Activated CD4-positive, alpha-beta T cell treated with anti-CD3 and anti-CD28 coated beads for 36 hours (primary cell): Measurements from ENCODE around the gene SEC61A2. TPM values are rescaled to one million over a fixed set of nuclear protein-coding genes. Genes with fewer than 3 reads are reported as not detected.

ENCODE experiments used
- ATAC-seq: fragments of 200-7000 bp; cut with Tn5 transposase; one replicate; pipeline ENCODE4 v1.10.0; 2021; ENCODE audit warnings: mild to moderate bottlenecking, moderate library complexity
- CTCF ChIA-PET: fragments of 350-600 bp; sonication (Branson Sonifier 250); formaldehyde crosslinking; loops from one replicate; lab custom pipeline; 2021; ENCODE audit warnings: antibody characterized with exemption; lab: Charles Lee
- POLR2A ChIA-PET: fragments of 350-600 bp; sonication (Branson Sonifier 250); formaldehyde crosslinking; loops from one replicate; lab custom pipeline; 2021; ENCODE audit warnings: antibody characterized with exemption, inconsistent platforms; lab: Charles Lee
- DNase-seq: peaks from one replicate; pipeline ENCODE4 v3.0.0-alpha.2; 2020
- H3K27ac Mint-ChIP-seq: one replicate; pipeline ENCODE4 v1.8.0; 2021; ENCODE audit warnings: mixed read lengths
- H3K27me3 Mint-ChIP-seq: one replicate; pipeline ENCODE4 v1.8.0; 2021; ENCODE audit warnings: mixed read lengths
- H3K36me3 Mint-ChIP-seq: one replicate; pipeline ENCODE4 v1.8.0; 2021; ENCODE audit warnings: low read depth, mixed read lengths
- H3K4me1 Mint-ChIP-seq: one replicate; pipeline ENCODE4 v1.8.0; 2021; ENCODE audit warnings: mixed read lengths
- H3K4me3 Mint-ChIP-seq: one replicate; pipeline ENCODE4 v1.8.0; 2021; ENCODE audit warnings: mild to moderate bottlenecking, moderate library complexity, mixed read lengths
- H3K9me3 Mint-ChIP-seq: one replicate; pipeline ENCODE4 v1.8.0; 2021; ENCODE audit warnings: low read depth, mixed read lengths
- intact Hi-C, 2 experiments: fragments of 100-400 bp; cut with DNase I in 1 of 2; cut with micrococcal nuclease in 1 of 2; formaldehyde crosslinking; loops; one replicate each; pipeline versions ENCODE4 v1.14.2 to v1.15.1; 2022 to 2024; cut with DNase I, micrococcal nuclease
- total RNA-seq, 2 experiments: library from RNA; stranded (reverse); gene quantifications; one replicate each; pipeline ENCODE4 v1.2.3, GENCODE V29; 2021

Gene SEC61A2
- total RNA-seq, 2 experiments from 2014 or later, result 11.3 to 12.0 TPM

DNA sequence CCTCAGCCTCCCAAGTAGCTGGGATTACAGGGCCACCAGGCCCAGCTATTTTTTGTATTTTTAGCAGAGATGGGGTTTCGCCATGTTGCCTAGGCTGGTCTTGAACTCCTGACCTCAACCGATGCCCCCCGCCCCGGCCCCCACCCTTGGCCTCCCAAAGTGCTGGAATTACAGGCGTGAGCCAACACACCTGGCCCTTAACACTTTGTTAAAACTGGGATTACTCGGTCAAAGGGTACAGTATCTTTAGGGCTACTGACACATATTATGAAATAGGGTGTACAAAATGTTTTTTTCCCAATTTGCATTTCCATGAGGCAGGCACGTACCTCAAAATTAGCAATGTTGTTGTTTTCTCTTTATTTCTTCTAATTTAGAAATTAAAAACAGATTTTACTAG lies 54.7 kb downstream of the SEC61A2 start:
- no peaks in the 10 kb centered on the region for H3K9me3 Mint-ChIP-seq
- no peak overlapping the region for H3K27ac Mint-ChIP-seq
- ATAC-seq (no peak), DNase-seq (no peak)
- no peaks in the 10 kb centered on the region for H3K27me3 Mint-ChIP-seq
- POLR2A ChIA-PET, result no interaction called here
- CTCF ChIA-PET, result interaction anchor here (1.5 kb wide), 1 partner anchor 9 kb away, joined by 3 read pairs; no protein-coding TSS in a partner anchor
- H3K36me3 Mint-ChIP-seq, result peaks cover 42% of the 10 kb centered on the region
- intact Hi-C loops, result loop anchor here in 1 of 2 experiments (5.0 kb wide), 1 partner anchor 62 kb away; no protein-coding TSS in a partner anchor
- H3K4me1 Mint-ChIP-seq, result peaks cover 48% of the 10 kb centered on the region
- H3K4me3 Mint-ChIP-seq, result no peak overlapping the region

DNA sequence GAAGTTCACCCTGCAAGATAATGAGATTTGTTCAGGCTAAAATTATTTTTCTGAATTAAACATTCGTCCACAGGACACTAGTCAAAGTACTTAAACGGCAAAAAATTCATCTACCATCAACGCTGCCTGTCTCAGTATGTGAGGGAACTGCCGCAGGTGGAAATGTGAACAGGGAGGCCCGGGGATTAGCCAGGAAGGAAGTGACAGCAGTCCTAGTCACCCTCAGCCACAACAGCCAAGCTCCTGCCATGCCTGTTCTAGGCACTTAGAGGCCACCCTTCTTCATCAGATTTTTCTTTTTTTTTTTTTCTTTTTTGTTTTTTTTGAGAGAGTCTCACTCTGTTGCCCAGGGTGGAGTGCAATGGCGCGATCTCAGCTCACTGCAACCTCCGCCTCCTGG lies 56.8 kb downstream of the SEC61A2 start:
- Mint-ChIP-seq H3K27me3 (no peaks in the 10 kb centered on the region), H3K4me3 (peak overlapping the region; percentile 48), H3K27ac (peak overlapping the region; percentile 78), H3K4me1 (peaks cover 43% of the 10 kb centered on the region), H3K9me3 (no peaks in the 10 kb centered on the region), H3K36me3 (peaks cover 48% of the 10 kb centered on the region)
- POLR2A ChIA-PET, result no interaction called here
- ATAC-seq, result peak; percentile 67
- intact Hi-C loops, result no loop called here
- DNase-seq, result peak; percentile 53
- CTCF ChIA-PET, result no interaction called here

DNA sequence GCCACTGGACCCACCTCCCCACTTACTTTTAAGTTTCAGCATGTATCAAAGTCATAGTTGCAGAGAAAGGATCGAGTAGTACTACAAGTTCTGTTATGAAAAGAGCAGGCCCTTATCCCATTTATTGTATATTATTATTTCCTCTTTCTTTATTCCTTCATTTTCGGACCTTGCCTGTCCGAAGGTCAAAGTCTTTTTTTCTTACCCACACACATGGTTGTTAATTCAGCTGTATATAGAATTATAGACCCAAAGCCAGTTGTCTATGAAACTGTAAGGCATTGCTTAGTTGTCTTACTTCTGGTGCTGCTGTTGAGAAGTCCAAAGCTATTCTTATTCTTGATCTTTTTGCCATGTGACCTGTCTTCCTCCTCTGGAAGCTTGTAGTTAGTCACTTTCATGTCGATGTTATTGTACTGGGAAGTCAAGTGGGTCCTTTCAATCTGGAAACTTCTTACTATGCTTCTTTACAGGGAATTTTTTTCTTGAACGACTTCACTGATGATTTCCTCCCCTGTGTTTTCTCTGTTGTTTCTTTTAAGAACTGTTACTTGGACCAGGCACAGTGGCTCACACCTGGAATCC lies 57.9 kb downstream of the SEC61A2 start:
- Mint-ChIP-seq H3K27me3 (no peaks in the 10 kb centered on the region), H3K4me1 (peaks cover 47% of the 10 kb centered on the region), H3K36me3 (peaks cover 49% of the 10 kb centered on the region), H3K9me3 (no peaks in the 10 kb centered on the region), H3K27ac (peak overlapping the region; percentile 78), H3K4me3 (no peak overlapping the region)
- ChIA-PET POLR2A (interaction anchor here (1.1 kb wide), 1 partner anchor 8 kb away, joined by 4 read pairs; the partner anchor contains the start of genes CDC123 and NUDT5), CTCF (interaction anchor here (0.6 to 1.1 kb wide), 2 partner anchors 9 to 16 kb away, joined by 3 to 5 read pairs; partner anchors contain the start of genes CDC123 and NUDT5)
- DNase-seq, result no peak
- intact Hi-C loops, result no loop called here
- ATAC-seq, result no peak

DNA sequence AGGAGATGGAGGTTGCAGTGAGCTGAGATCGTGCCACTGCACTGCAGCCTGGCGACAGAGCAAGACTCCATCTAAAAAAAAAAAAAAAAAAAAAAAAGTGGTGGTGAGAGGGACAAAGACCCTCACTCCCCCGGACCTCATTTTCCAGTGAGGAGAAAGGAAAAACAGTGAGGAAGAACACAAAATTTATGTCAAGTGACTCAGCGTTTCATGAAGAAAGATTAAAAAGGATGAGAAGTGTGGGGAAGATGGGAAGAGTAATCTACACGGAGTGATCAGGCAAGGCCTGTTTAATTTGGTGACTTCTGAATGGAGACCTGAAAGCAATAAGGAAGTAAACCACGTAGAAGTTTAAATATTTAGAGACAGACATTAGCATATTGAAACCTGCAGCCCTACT lies 59.2 kb downstream of the SEC61A2 start:
- ChIA-PET CTCF (no interaction called here), POLR2A (no interaction called here)
- intact Hi-C loops, result no loop called here
- ATAC-seq (no peak), DNase-seq (no peak)
- H3K9me3 Mint-ChIP-seq, result no peaks in the 10 kb centered on the region
- peaks cover 51% of the 10 kb centered on the region for H3K4me1 Mint-ChIP-seq
- H3K27me3 Mint-ChIP-seq, result no peaks in the 10 kb centered on the region
- H3K36me3 Mint-ChIP-seq, result peaks cover 48% of the 10 kb centered on the region
- H3K4me3 Mint-ChIP-seq, result no peak overlapping the region
- H3K27ac Mint-ChIP-seq, result no peak overlapping the region

DNA sequence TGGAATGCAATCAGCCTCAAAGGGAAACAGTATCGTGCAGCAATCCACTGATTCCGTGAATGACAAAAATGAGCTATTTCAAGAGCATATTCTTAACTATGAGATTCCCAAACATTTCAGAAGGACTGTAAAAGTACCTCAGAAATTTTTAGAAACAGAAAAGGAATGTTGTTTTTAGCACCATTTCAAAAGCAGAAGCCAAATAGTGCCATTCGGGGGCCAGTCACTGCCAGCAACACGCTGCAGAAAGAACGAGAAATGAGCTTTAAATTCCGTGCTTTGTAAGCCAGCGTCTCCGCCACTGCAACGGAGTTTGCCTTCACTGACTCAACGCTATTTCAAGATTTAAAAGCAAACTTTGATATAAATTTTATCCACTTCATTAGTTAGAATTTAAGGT lies 59.9 kb downstream of the SEC61A2 start:
- no peak for DNase-seq
- Mint-ChIP-seq H3K27me3 (no peaks in the 10 kb centered on the region), H3K4me3 (no peak overlapping the region), H3K4me1 (peaks cover 57% of the 10 kb centered on the region), H3K36me3 (peaks cover 51% of the 10 kb centered on the region), H3K9me3 (no peaks in the 10 kb centered on the region), H3K27ac (no peak overlapping the region)
- intact Hi-C loops, result no loop called here
- no peak for ATAC-seq
- ChIA-PET CTCF (interaction anchor here (0.6 kb wide), 1 partner anchor 158 kb away, joined by 3 read pairs; no protein-coding TSS in a partner anchor), POLR2A (no interaction called here)

DNA sequence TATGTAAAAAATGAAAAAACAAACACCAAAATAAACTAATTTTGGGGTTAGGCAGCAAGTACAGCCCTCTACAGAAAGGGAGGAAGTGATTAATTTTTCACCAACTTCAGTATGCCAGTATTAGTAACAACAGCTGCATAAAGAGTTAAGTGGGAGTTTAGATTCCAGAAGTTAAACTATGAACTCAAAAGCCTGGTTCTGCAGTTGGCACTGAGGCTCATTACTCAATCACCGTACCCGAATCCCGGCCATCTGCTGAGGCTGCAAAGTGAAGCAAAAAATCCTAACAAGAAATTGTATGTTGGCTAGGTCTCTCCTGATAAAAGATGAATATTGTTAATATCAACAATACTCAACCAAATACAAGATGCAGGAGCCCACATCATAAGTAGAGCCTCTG lies 62.2 kb downstream of the SEC61A2 start:
- POLR2A ChIA-PET, result interaction anchor here (0.6 to 1.2 kb wide), 3 partner anchors 12 to 116 kb away, joined by 3 to 4 read pairs (median 4); no protein-coding TSS in a partner anchor
- Mint-ChIP-seq H3K27ac (peak overlapping the region; percentile 38), H3K4me1 (peaks cover 49% of the 10 kb centered on the region), H3K36me3 (peaks cover 44% of the 10 kb centered on the region), H3K27me3 (no peaks in the 10 kb centered on the region), H3K9me3 (no peaks in the 10 kb centered on the region), H3K4me3 (no peak overlapping the region)
- CTCF ChIA-PET, result no interaction called here
- ATAC-seq (no peak), DNase-seq (no peak)
- intact Hi-C loops, result no loop called here

DNA sequence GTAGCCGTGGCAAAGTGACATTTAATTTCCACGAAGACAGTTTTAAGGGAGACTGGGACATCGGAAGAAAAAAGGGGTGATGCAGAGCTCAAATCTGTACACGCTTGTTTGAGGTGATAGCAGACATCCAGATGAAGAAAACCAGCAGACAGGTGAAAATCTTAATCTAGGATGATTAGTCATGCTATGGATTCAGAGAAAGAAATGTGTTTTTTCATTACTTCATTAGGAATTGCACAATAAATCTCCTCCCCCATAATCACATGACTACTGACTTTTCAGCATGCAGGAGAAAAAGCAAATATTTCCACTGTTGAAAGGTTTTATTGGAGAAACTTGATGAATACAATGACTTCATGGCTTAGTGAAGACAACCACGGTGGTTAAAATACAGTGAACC lies 63.7 kb downstream of the SEC61A2 start:
- intact Hi-C loops, result no loop called here
- H3K4me3 Mint-ChIP-seq, result no peak overlapping the region

DNA sequence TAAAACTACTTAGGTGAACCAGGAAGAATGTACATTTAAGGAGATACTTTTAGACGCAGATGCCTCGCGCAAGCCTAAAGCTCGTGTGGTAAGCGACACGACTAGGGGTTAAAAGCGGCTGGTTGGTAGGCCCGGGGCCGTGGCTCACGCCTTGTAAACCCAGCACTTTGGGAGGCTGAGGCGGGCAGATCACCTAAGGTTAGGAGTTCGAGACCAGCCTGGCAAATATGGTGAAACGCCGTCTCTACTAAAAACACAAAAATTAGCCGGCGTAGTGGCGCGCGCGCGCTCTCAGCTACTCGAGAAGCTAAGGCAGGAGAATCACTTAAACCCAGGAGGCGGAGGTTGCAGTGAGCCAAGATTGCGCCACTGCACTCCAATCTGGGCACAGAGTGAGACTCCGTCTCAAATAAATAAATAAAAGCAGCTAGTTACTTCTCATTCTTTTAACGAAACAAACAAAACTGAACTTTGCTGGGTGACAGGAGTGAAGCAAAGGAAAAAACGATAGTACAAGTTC lies 65.3 kb downstream of the SEC61A2 start:
- peak; percentile 66 for DNase-seq
- no peak for ATAC-seq
- Mint-ChIP-seq H3K9me3 (no peaks in the 10 kb centered on the region), H3K27me3 (no peaks in the 10 kb centered on the region), H3K4me3 (peak overlapping the region; percentile 96), H3K27ac (peak overlapping the region; percentile 97), H3K36me3 (peaks cover 46% of the 10 kb centered on the region), H3K4me1 (peaks cover 50% of the 10 kb centered on the region)
- ChIA-PET CTCF (interaction anchor here (0.7 to 5.2 kb wide), 4 partner anchors 14 to 406 kb away, joined by 3 to 38 read pairs (median 4); no protein-coding TSS in a partner anchor), POLR2A (interaction anchor here (0.6 kb wide), 1 partner anchor 517 kb away, joined by 4 read pairs; no protein-coding TSS in a partner anchor)
- intact Hi-C loops, result loop anchor here (1.0 to 5.0 kb wide), 10 partner anchors 66 to 1392 kb away; partner anchors contain the start of genes SEC61A2 (in 2 of the 2), UPF2 (in 2 of the 2), CAMK1D (in 1 of the 2) and DHTKD1 (in 1 of the 2)

More for the DNA sequence above, 63.7 kb downstream of the SEC61A2 start:
- H3K4me1 Mint-ChIP-seq, result peaks cover 41% of the 10 kb centered on the region
- peaks cover 39% of the 10 kb centered on the region for H3K36me3 Mint-ChIP-seq
- ATAC-seq (no peak), DNase-seq (no peak)
- H3K9me3 Mint-ChIP-seq, result no peaks in the 10 kb centered on the region
- ChIA-PET CTCF (interaction anchor here (0.6 to 1.2 kb wide), 3 partner anchors 9 to 168 kb away, joined by 3 read pairs; no protein-coding TSS in a partner anchor), POLR2A (interaction anchor here (0.7 to 0.8 kb wide), 2 partner anchors 66 to 372 kb away, joined by 3 to 5 read pairs; no protein-coding TSS in a partner anchor)
- H3K27me3 Mint-ChIP-seq, result no peaks in the 10 kb centered on the region
- no peak overlapping the region for H3K27ac Mint-ChIP-seq

DNA sequence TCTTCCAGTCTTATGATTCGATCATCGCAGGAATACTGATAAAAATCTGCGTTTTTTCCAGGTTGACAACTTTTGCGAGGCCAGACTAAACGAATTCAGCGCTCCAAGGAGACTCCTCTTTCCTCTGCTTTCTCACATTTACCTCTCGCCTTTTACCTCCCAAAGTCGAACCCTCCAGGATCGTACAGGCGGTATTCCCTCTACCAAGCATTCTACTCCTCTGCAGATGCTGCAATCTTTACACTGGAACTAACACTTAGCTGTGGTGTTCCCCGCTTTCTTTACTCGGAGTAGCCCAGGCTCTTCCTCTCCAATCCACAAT lies 65.8 kb downstream of the SEC61A2 start:
- Mint-ChIP-seq H3K27me3 (no peaks in the 10 kb centered on the region), H3K9me3 (no peaks in the 10 kb centered on the region), H3K4me1 (peaks cover 46% of the 10 kb centered on the region), H3K4me3 (peak overlapping the region; percentile 96), H3K27ac (peak overlapping the region; percentile 97), H3K36me3 (peaks cover 45% of the 10 kb centered on the region)
- intact Hi-C loops, result loop anchor here (1.0 to 5.0 kb wide), 10 partner anchors 66 to 1392 kb away; partner anchors contain the start of genes SEC61A2 (in 2 of the 2), UPF2 (in 2 of the 2), CAMK1D (in 1 of the 2) and DHTKD1 (in 1 of the 2)
- ATAC-seq, result peak; percentile 2
- POLR2A ChIA-PET, result interaction anchor here (0.6 to 1.3 kb wide), 7 partner anchors 8 to 453 kb away, joined by 3 to 12 read pairs (median 4); partner anchors contain the start of gene UPF2
- CTCF ChIA-PET, result interaction anchor here (0.7 to 5.2 kb wide), 7 partner anchors 15 to 454 kb away, joined by 3 to 38 read pairs (median 3); partner anchors contain the start of gene UPF2
- no peak for DNase-seq

DNA sequence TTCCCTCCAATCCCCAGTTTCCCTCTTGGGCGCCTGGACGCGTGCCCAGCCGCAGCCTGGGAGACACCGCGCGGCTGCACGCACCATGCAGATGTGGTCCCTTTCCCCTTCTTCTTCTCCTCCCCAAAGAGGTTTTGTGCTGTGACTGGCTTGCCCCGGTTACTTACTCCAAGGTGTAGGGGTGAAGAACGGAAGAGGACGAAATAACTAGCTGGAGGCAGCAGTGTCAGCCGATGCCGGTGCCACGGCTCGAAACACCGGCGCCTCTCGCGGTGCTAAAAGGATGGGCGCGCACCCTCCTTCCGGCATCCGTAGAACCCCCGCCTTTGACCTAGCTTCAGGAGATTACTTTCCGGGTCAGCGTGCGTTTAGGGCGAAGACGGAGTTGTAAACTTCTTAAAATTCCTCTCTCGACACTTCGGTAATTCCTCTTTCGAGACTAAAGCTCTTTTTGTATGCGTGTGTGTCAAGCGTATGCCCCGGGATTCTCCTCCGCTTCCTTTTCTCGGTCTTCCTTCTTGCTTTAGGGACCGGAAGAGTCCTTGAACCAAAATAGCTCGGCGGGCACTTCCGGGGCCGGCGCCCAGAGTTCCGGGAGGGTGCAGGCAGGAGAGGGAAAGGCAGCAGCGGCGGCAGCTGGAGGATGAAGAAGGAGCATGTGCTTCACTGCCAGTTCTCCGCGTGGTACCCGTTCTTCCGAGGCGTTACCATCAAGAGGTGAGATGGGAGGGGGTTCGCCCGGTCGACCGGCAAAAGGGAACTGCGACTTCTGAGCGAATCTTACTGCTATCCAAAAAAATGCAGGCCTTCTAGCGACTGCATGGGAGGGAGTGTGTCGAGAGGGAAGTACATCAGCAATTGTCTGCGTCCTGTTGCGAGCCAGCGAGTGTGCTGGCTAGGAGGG lies 66.4 kb downstream of the SEC61A2 start, which contains the start of the genes CDC123 and NUDT5:
TSS of gene CDC123 (plus strand) at position 586 of the 904 bp plus-strand sequence. CDS start at position 644, 58 bp downstream.
TSS of gene NUDT5 (minus strand) at position 289 of the 904 bp plus-strand sequence. CDS start 9,600 bp downstream, outside the sequence.
- peak within 1 kb of the TSS; percentile 96 for H3K4me3 Mint-ChIP-seq
- H3K27ac Mint-ChIP-seq, result peak within 1 kb of the TSS; percentile 97
- no peaks in the 10 kb centered on the region for H3K27me3 Mint-ChIP-seq
- H3K9me3 Mint-ChIP-seq, result no peaks in the 10 kb centered on the region
- DNase-seq (peak; percentile 94), ATAC-seq (peak; percentile 94)
- peaks cover 42% of the 10 kb centered on the region for H3K4me1 Mint-ChIP-seq
- peaks cover 47% of the 10 kb centered on the region for H3K36me3 Mint-ChIP-seq
- intact Hi-C loops, result loop anchor here (1.0 to 5.0 kb wide), 12 partner anchors 15 to 1391 kb away; partner anchors contain the start of genes DHTKD1 (in 2 of the 2), SEC61A2 (in 2 of the 2), UPF2 (in 2 of the 2) and CAMK1D (in 1 of the 2)
- ChIA-PET POLR2A (interaction anchor here (0.5 to 1.3 kb wide), 9 partner anchors 8 to 453 kb away, joined by 3 to 12 read pairs (median 4); partner anchors contain the start of gene UPF2), CTCF (interaction anchor here (0.7 to 5.2 kb wide), 9 partner anchors 8 to 453 kb away, joined by 3 to 38 read pairs (median 3); partner anchors contain the start of gene UPF2)
